NCI-H345 (cell line): ENCODE results near the gene AREG.
"Not testable (repeated sequence)": the region's sequence is repeated elsewhere in the genome, so short reads cannot be mapped to it uniquely, and the experiment has no call there.

Experiments
- DNase-seq: peaks from one replicate; lab custom pipeline; 2025; lab: John Stamatoyannopoulos, UW

AREG gene

GRCh38 chr4:74444891-74445642, at the start of gene AREG:
TSS of gene AREG (plus strand) at chr4:74445136. CDS start at chr4:74445346, 210 bp downstream.
- peak; percentile 49 for DNase-seq

GRCh38 chr4:74395633-74396032, 49.3 kb upstream of the AREG start:
- DNase-seq, result no peak

GRCh38 chr4:74397748-74398426, 47.0 kb upstream of the AREG start:
- no peak for DNase-seq

- DNase-seq, result not testable (repeated sequence)
Observed at GRCh38 chr4:74398894-74399589, 45.9 kb upstream of the AREG start.

- DNase-seq, result no peak
Observed at GRCh38 chr4:74400395-74400794, 44.5 kb upstream of the AREG start.

- DNase-seq, result no peak
Observed at GRCh38 chr4:74402692-74403456, 42.1 kb upstream of the AREG start.

GRCh38 chr4:74407891-74408290, 37.0 kb upstream of the AREG start:
- no peak for DNase-seq

GRCh38 chr4:74408639-74409038, 36.3 kb upstream of the AREG start:
- DNase-seq, result no peak

GRCh38 chr4:74410272-74410671, 34.7 kb upstream of the AREG start:
- no peak for DNase-seq

GRCh38 chr4:74412225-74412624, 32.7 kb upstream of the AREG start:
- no peak for DNase-seq

- DNase-seq, result no peak
Observed at GRCh38 chr4:74413265-74413664, 31.7 kb upstream of the AREG start.

GRCh38 chr4:74414149-74414809, 30.7 kb upstream of the AREG start:
- DNase-seq, result no peak

GRCh38 chr4:74415602-74416300, 29.2 kb upstream of the AREG start:
- DNase-seq, result no peak

- DNase-seq, result no peak
Observed at GRCh38 chr4:74418063-74418670, 26.8 kb upstream of the AREG start.

GRCh38 chr4:74420863-74421262, 24.1 kb upstream of the AREG start:
- DNase-seq, result no peak

- DNase-seq, result no peak
Observed at GRCh38 chr4:74423104-74423503, 21.8 kb upstream of the AREG start.

GRCh38 chr4:74424111-74424510, 20.8 kb upstream of the AREG start:
- DNase-seq, result no peak

- no peak for DNase-seq
Observed at GRCh38 chr4:74426101-74426500, 18.8 kb upstream of the AREG start.

- DNase-seq, result no peak
Observed at GRCh38 chr4:74428276-74428675, 16.7 kb upstream of the AREG start.

- DNase-seq, result no peak
Observed at GRCh38 chr4:74431113-74431826, 13.7 kb upstream of the AREG start.
